OCI-LY7 (cell line): ENCODE data around the gene ATP8B4.

Source experiments
- EZH2phosphoT487 ChIP-seq: fragments of 200-600 bp; sonication (generic); IDR thresholded peaks from 2 replicates; pipeline ENCODE4 v1.6.1; 2018; ENCODE audit warnings: low read depth, borderline replicate concordance, mild to moderate bottlenecking, mixed run types, antibody characterized with exemption, low read length, moderate library complexity, mixed read lengths
- TF ChIP-seq, protein P1 (sequence below): fragments of 200-600 bp; sonication (generic); conservative IDR thresholded peaks from 2 replicates; pipeline ENCODE4 v1.5.1; 2014; ENCODE audit warnings: mild to moderate bottlenecking, antibody characterized with exemption, low read length, moderate library complexity, mixed read lengths

DNA sequence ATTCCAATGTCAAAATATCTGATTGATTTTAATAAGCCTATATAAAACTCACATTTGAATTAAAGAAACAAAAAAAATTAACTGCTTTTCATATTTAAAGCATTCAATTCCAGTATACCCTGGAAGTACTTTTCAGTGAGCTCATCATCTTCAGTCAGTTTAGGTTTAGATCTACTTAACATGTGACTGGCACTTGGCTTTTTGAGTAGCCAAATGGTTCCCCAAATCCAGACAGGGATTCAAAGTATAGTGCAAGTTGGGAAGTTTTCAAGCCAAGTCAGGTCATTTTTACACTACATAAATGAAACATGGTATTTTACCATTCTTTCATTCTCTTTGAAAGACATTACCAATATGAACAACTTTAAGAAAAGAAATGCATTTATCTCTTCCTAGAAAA lies 57.5 kb downstream of the ATP8B4 start:
- TF ChIP-seq, protein P1, sequence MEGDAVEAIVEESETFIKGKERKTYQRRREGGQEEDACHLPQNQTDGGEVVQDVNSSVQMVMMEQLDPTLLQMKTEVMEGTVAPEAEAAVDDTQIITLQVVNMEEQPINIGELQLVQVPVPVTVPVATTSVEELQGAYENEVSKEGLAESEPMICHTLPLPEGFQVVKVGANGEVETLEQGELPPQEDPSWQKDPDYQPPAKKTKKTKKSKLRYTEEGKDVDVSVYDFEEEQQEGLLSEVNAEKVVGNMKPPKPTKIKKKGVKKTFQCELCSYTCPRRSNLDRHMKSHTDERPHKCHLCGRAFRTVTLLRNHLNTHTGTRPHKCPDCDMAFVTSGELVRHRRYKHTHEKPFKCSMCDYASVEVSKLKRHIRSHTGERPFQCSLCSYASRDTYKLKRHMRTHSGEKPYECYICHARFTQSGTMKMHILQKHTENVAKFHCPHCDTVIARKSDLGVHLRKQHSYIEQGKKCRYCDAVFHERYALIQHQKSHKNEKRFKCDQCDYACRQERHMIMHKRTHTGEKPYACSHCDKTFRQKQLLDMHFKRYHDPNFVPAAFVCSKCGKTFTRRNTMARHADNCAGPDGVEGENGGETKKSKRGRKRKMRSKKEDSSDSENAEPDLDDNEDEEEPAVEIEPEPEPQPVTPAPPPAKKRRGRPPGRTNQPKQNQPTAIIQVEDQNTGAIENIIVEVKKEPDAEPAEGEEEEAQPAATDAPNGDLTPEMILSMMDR: no peak
- no peak for TF ChIP-seq EZH2phosphoT487
